Activated naive CD4-positive, alpha-beta T cell treated with anti-CD3 and anti-CD28 coated beads, Interleukin-2, amount 50 U/mL, for 16 hours (primary cell): ENCODE results near the gene MYO18A.

Source experiments
- DNase-seq: peaks from one replicate; pipeline ENCODE4 v3.0.0-alpha.2; 2020

The MYO18A gene

GRCh38 chr17:29073045-29073444 is 107.2 kb downstream of the MYO18A start:
- no peak for DNase-seq

GRCh38 chr17:29071303-29071702 is 108.9 kb downstream of the MYO18A start:
- DNase-seq, result no peak

- no peak for DNase-seq
Measured at GRCh38 chr17:29070781-29071180, 109.4 kb downstream of the MYO18A start.

GRCh38 chr17:29070308-29070707 is 109.9 kb downstream of the MYO18A start:
- DNase-seq, result no peak

GRCh38 chr17:29069526-29070041 is 110.6 kb downstream of the MYO18A start:
- DNase-seq, result no peak

- no peak for DNase-seq
Measured at GRCh38 chr17:29068818-29069217, 111.4 kb downstream of the MYO18A start.

- DNase-seq, result no peak
Measured at GRCh38 chr17:29066606-29067005, 113.6 kb downstream of the MYO18A start.

- DNase-seq, result no peak
Measured at GRCh38 chr17:29066047-29066446, 114.2 kb downstream of the MYO18A start.

- DNase-seq, result no peak
Measured at GRCh38 chr17:29063992-29064391, 116.2 kb downstream of the MYO18A start.

- no peak for DNase-seq
Measured at GRCh38 chr17:29062215-29062614, 118.0 kb downstream of the MYO18A start.

- no peak for DNase-seq
Measured at GRCh38 chr17:29061036-29061435, 119.2 kb downstream of the MYO18A start.

GRCh38 chr17:29060475-29060874 is 119.7 kb downstream of the MYO18A start:
- DNase-seq, result no peak

- DNase-seq, result no peak
Measured at GRCh38 chr17:29059281-29059680, 120.9 kb downstream of the MYO18A start.

GRCh38 chr17:29058391-29058790 is 121.8 kb downstream of the MYO18A start:
- no peak for DNase-seq

GRCh38 chr17:29057361-29057760 is 122.8 kb downstream of the MYO18A start:
- DNase-seq, result no peak

GRCh38 chr17:29054835-29055234 is 125.4 kb downstream of the MYO18A start:
- DNase-seq, result no peak

- DNase-seq, result no peak
Measured at GRCh38 chr17:29051731-29052130, 128.5 kb downstream of the MYO18A start.

GRCh38 chr17:29051194-29051593 is 129.0 kb downstream of the MYO18A start:
- no peak for DNase-seq

GRCh38 chr17:29050176-29050575 is 130.0 kb downstream of the MYO18A start:
- DNase-seq, result no peak

- DNase-seq, result no peak
Measured at GRCh38 chr17:29049541-29050145, 130.6 kb downstream of the MYO18A start.

- no peak for DNase-seq
Measured at GRCh38 chr17:29048440-29049368, 131.5 kb downstream of the MYO18A start.

GRCh38 chr17:29046473-29046839 is 133.7 kb downstream of the MYO18A start:
- DNase-seq, result no peak

GRCh38 chr17:29045734-29046472 is 134.3 kb downstream of the MYO18A start:
- DNase-seq, result no peak
